Thoracic aorta (tissue), 2 donors: Measurements from ENCODE around the gene NPRL2. TPM values are rescaled to one million over a fixed set of nuclear protein-coding genes. Genes with fewer than 3 reads are reported as not detected.
A peak's percentile ranks its signal among the peaks of the same experiment; 100 is the strongest.

ENCODE experiments used
- ATAC-seq: fragments of 150-250 bp; one replicate; pipeline ENCODE4 v1.8.0; 2017; ENCODE audit warnings: low read depth; ENCODE audit not compliant: insufficient number of reproducible peaks, low FRiP score
- DNase-seq: peaks from one replicate; pipeline ENCODE4 v3.0.0-alpha.2; 2020; ENCODE audit warnings: low spot score
- H3K27ac ChIP-seq, 2 donors: fragments of 200-600 bp; sonication (generic); 1 replicate in 1 of 2; 2 replicates in 1 of 2; pipeline ENCODE4 v1.5.1; 2016; ENCODE audit warnings: mild to moderate bottlenecking in 2 of 2, moderate library complexity in 2 of 2
- H3K27me3 ChIP-seq: fragments of 200-600 bp; sonication (generic); replicated peaks from 2 replicates; pipeline ENCODE4 v1.6.0; 2016; ENCODE audit warnings: mild to moderate bottlenecking; ENCODE audit not compliant: insufficient read depth
- H3K36me3 ChIP-seq: fragments of 200-600 bp; sonication (generic); one replicate; pipeline ENCODE4 v1.5.1; 2016
- H3K4me1 ChIP-seq, 2 donors: fragments of 200-600 bp; sonication (generic); 1 replicate in 1 of 2; 2 replicates in 1 of 2; pipeline versions ENCODE4 v1.5.1 to v1.6.0; 2016; ENCODE audit warnings: low read depth in 2 of 2, mild to moderate bottlenecking in 1 of 2; ENCODE audit not compliant: control insufficient read depth in 1 of 2
- H3K4me3 ChIP-seq: fragments of 200-600 bp; sonication (generic); 2 replicates; pipeline ENCODE4 v1.5.1; 2016; ENCODE audit warnings: mild to moderate bottlenecking
- H3K9me3 ChIP-seq: fragments of 200-600 bp; sonication (generic); 2 replicates; pipeline ENCODE4 v1.5.1; 2016
- CTCF ChIP-seq: fragments of 200-600 bp; sonication (generic); IDR thresholded peaks from one replicate; pipeline ENCODE4 v1.5.1; 2019; ENCODE audit warnings: antibody characterized with exemption
- total RNA-seq, 2 donors: library from RNA; depleted of rRNA; stranded (reverse); fragments of >200 nt; gene quantifications; one replicate each; pipeline versions ENCODE4 v1.1.0 to v1.2.3, GENCODE V29; 2016

The NPRL2 gene
- total RNA-seq, 2 donors from 2014 or later, result 15.4 to 21.0 TPM

GRCh38 chr3:50358355-50358910 is 7.9 kb upstream of the NPRL2 start:
- Histone ChIP-seq H3K4me3 (peak overlapping the region; percentile 94), H3K36me3 (peaks cover 33% of the 10 kb centered on the region), H3K9me3 (no peaks in the 10 kb centered on the region), H3K27me3 (no peaks in the 10 kb centered on the region), H3K4me1 (peaks cover 32 to 38% of the 10 kb centered on the region in 2 donors), H3K27ac (peak overlapping the region; percentile 82 to 91)
- DNase-seq (no peak), ATAC-seq (no peak)
- TF ChIP-seq CTCF, result no peak

- H3K27ac ChIP-seq, result peak overlapping the region; percentile 0 to 91
- peaks cover 32 to 38% of the 10 kb centered on the region in 2 donors for H3K4me1 ChIP-seq
- H3K4me3 ChIP-seq, result peak overlapping the region; percentile 94
- ATAC-seq, result no peak
- no peaks in the 10 kb centered on the region for H3K9me3 ChIP-seq
- H3K27me3 ChIP-seq, result no peaks in the 10 kb centered on the region
- TF ChIP-seq CTCF, result no peak
- H3K36me3 ChIP-seq, result peaks cover 38% of the 10 kb centered on the region
- DNase-seq, result no peak
Observed at GRCh38 chr3:50357481-50357880, 6.9 kb upstream of the NPRL2 start.

GRCh38 chr3:50356553-50356952 is 6.0 kb upstream of the NPRL2 start:
- peaks cover 32 to 44% of the 10 kb centered on the region in 2 donors for H3K4me1 ChIP-seq
- peaks cover 38% of the 10 kb centered on the region for H3K36me3 ChIP-seq
- DNase-seq, result no peak
- H3K27me3 ChIP-seq, result no peaks in the 10 kb centered on the region
- H3K9me3 ChIP-seq, result no peaks in the 10 kb centered on the region
- ATAC-seq, result no peak
- peak overlapping the region; percentile 3 to 34 for H3K27ac ChIP-seq
- peak overlapping the region; percentile 94 for H3K4me3 ChIP-seq
- TF ChIP-seq CTCF, result no peak

GRCh38 chr3:50355829-50356552 is 5.4 kb upstream of the NPRL2 start:
- Histone ChIP-seq H3K4me1 (peaks cover 37 to 49% of the 10 kb centered on the region in 2 donors), H3K27ac (peak overlapping the region; percentile 3 to 20), H3K36me3 (peaks cover 38% of the 10 kb centered on the region), H3K27me3 (no peaks in the 10 kb centered on the region), H3K4me3 (peak overlapping the region; percentile 94), H3K9me3 (no peaks in the 10 kb centered on the region)
- no peak for TF ChIP-seq CTCF
- DNase-seq (no peak), ATAC-seq (no peak)

GRCh38 chr3:50354850-50355249 is 4.3 kb upstream of the NPRL2 start:
- Histone ChIP-seq H3K27ac (no peak overlapping the region), H3K9me3 (no peaks in the 10 kb centered on the region), H3K4me3 (no peak overlapping the region), H3K4me1 (peaks cover 39 to 56% of the 10 kb centered on the region in 2 donors), H3K27me3 (no peaks in the 10 kb centered on the region), H3K36me3 (peaks cover 38% of the 10 kb centered on the region)
- no peak for DNase-seq
- ATAC-seq, result no peak
- no peak for TF ChIP-seq CTCF
